ENCODE measurements around the gene PLA2G15.

Gene PLA2G15

GRCh38 chr16:68232335-68232734, 12.8 kb upstream of the PLA2G15 start:
- no peak for DNase-seq (ENCODE audit: low read depth)

GRCh38 chr16:68233085-68233834, 11.9 kb upstream of the PLA2G15 start:
- no peak for DNase-seq (ENCODE audit: low read depth)

- no peak for DNase-seq (ENCODE audit: low read depth)
Observed at GRCh38 chr16:68233835-68234187, 11.4 kb upstream of the PLA2G15 start.

GRCh38 chr16:68234188-68235107, 10.7 kb upstream of the PLA2G15 start:
- DNase-seq (ENCODE audit: low read depth), result no peak

GRCh38 chr16:68235108-68235886, 9.9 kb upstream of the PLA2G15 start:
- no peak for DNase-seq (ENCODE audit: low read depth)

- DNase-seq (ENCODE audit: low read depth), result no peak
Observed at GRCh38 chr16:68235887-68236136, 9.4 kb upstream of the PLA2G15 start, which contains the start of gene ESRP2. Gene ESRP2 (minus strand): TSS chr16:68236127. CDS start chr16:68236045, 82 bp downstream.

- no peak for DNase-seq (ENCODE audit: low read depth)
Observed at GRCh38 chr16:68236137-68236825, 8.9 kb upstream of the PLA2G15 start.

- no peak for DNase-seq (ENCODE audit: low read depth)
Observed at GRCh38 chr16:68236826-68237242, 8.3 kb upstream of the PLA2G15 start.

- DNase-seq (ENCODE audit: low read depth), result peak; percentile 85
Observed at GRCh38 chr16:68237243-68238028, 7.7 kb upstream of the PLA2G15 start.

GRCh38 chr16:68238029-68238345, 7.2 kb upstream of the PLA2G15 start:
- no peak for DNase-seq (ENCODE audit: low read depth)

GRCh38 chr16:68242085-68242484, 3.1 kb upstream of the PLA2G15 start:
- no peak for DNase-seq (ENCODE audit: low read depth)

- no peak for DNase-seq (ENCODE audit: low read depth)
Observed at GRCh38 chr16:68242926-68243858, 2.0 kb upstream of the PLA2G15 start.

GRCh38 chr16:68244481-68244902, 681 bp upstream of the PLA2G15 start:
- no peak for DNase-seq (ENCODE audit: low read depth)

GRCh38 chr16:68246121-68246520, 948 bp downstream of the PLA2G15 start:
- no peak for DNase-seq (ENCODE audit: low read depth)

GRCh38 chr16:68246666-68247065, 1.5 kb downstream of the PLA2G15 start:
- no peak for DNase-seq (ENCODE audit: low read depth)

- DNase-seq (ENCODE audit: low read depth), result no peak
Observed at GRCh38 chr16:68247400-68247799, 2.2 kb downstream of the PLA2G15 start.

- no peak for DNase-seq (ENCODE audit: low read depth)
Observed at GRCh38 chr16:68247932-68248331, 2.8 kb downstream of the PLA2G15 start.

- DNase-seq (ENCODE audit: low read depth), result no peak
Observed at GRCh38 chr16:68249371-68249770, 4.2 kb downstream of the PLA2G15 start.

GRCh38 chr16:68250951-68251350, 5.8 kb downstream of the PLA2G15 start:
- DNase-seq (ENCODE audit: low read depth), result no peak

- no peak for DNase-seq (ENCODE audit: low read depth)
Observed at GRCh38 chr16:68251832-68252231, 6.7 kb downstream of the PLA2G15 start.
